Karpas-422 (cell line): Measurements from ENCODE around the gene EEPD1. TPM values are rescaled to one million over a fixed set of nuclear protein-coding genes. Genes with fewer than 3 reads are reported as not detected.
"Not testable (repeated sequence)": the region's sequence is repeated elsewhere in the genome, so short reads cannot be mapped to it uniquely, and the experiment has no call there.

Experiments used
- DNase-seq: peaks from one replicate; pipeline ENCODE4 v3.0.0-alpha.2; 2015
- H2AFZ ChIP-seq: fragments of 200-600 bp; sonication (generic); 2 replicates; pipeline ENCODE4 v1.6.1; 2014; ENCODE audit warnings: antibody characterized with exemption, low read length, mixed read lengths
- H3K27ac ChIP-seq: fragments of 200-600 bp; sonication (generic); 2 replicates; pipeline ENCODE4 v1.5.1; 2014; ENCODE audit warnings: mild to moderate bottlenecking, low read length, moderate library complexity
- H3K27me3 ChIP-seq: fragments of 200-600 bp; sonication (generic); 2 replicates; pipeline ENCODE4 v1.6.1; 2014; ENCODE audit warnings: low read length, mixed read lengths
- H3K36me3 ChIP-seq: fragments of 200-600 bp; sonication (generic); 2 replicates; pipeline ENCODE4 v1.6.1; 2014; ENCODE audit warnings: low read length, mixed read lengths; ENCODE audit not compliant: insufficient read depth
- H3K4me1 ChIP-seq: fragments of 200-600 bp; sonication (generic); 2 replicates; pipeline ENCODE4 v1.6.1; 2014; ENCODE audit warnings: mild to moderate bottlenecking, low read length, mixed read lengths
- H3K4me2 ChIP-seq: fragments of 200-600 bp; sonication (generic); 2 replicates; pipeline ENCODE4 v1.6.1; 2014; ENCODE audit warnings: low read length, low read depth, mild to moderate bottlenecking; ENCODE audit not compliant: poor library complexity, severe bottlenecking
- H3K4me3 ChIP-seq: fragments of 200-600 bp; sonication (generic); 2 replicates; pipeline ENCODE4 v1.5.1; 2014; ENCODE audit warnings: mild to moderate bottlenecking, antibody characterized with exemption, low read length, mixed read lengths
- H3K79me2 ChIP-seq: fragments of 200-600 bp; sonication (generic); 2 replicates; pipeline ENCODE4 v1.6.1; 2014; ENCODE audit warnings: mild to moderate bottlenecking, low read length, mixed read lengths
- H3K9ac ChIP-seq: fragments of 200-600 bp; sonication (generic); 2 replicates; pipeline ENCODE4 v1.6.0; 2014; ENCODE audit warnings: low read length
- H3K9me2 ChIP-seq: fragments of 200-600 bp; sonication (generic), shearing (Covaris generic); replicated peaks from 2 replicates; pipeline ENCODE4 v1.6.0; 2014; ENCODE audit warnings: mild to moderate bottlenecking, low read length, moderate library complexity; ENCODE audit not compliant: insufficient read depth
- H3K9me3 ChIP-seq: fragments of 300-700, 200-600 bp; sonication (generic); 2 replicates; pipeline ENCODE4 v1.6.1; 2014; ENCODE audit warnings: low read length, mixed read lengths
- H4K20me1 ChIP-seq: fragments of 200-600 bp; sonication (generic); 2 replicates; pipeline ENCODE4 v1.6.1; 2014; ENCODE audit warnings: mild to moderate bottlenecking, antibody characterized with exemption, low read length, low read depth; ENCODE audit not compliant: insufficient read depth
- total RNA-seq: library from RNA; depleted of rRNA; stranded (reverse); fragments of >200 nt; shearing (Covaris generic); gene quantifications from 2 replicates; pipeline ENCODE4 v1.2.3, GENCODE V29; 2014; ENCODE audit warnings: low replicate concordance

EEPD1 gene
- total RNA-seq, 1 experiment from 2014 or later = 28.8 TPM

- H2AFZ ChIP-seq = no peak overlapping the region
- no peaks in the 10 kb centered on the region for H4K20me1 ChIP-seq
- H3K79me2 ChIP-seq = no peaks in the 10 kb centered on the region
- no peak overlapping the region for H3K4me2 ChIP-seq
- H3K36me3 ChIP-seq = no peaks in the 10 kb centered on the region
- no peak overlapping the region for H3K9ac ChIP-seq
- H3K9me2 ChIP-seq = no peaks in the 10 kb centered on the region
- H3K4me1 ChIP-seq = peaks cover 5% of the 10 kb centered on the region; the same call in 1 of the 2 replicates
- no peak overlapping the region for H3K27ac ChIP-seq
- H3K4me3 ChIP-seq = no peak overlapping the region
- no peak for DNase-seq
- no peaks in the 10 kb centered on the region for H3K27me3 ChIP-seq
- H3K9me3 ChIP-seq = no peaks in the 10 kb centered on the region
Observed at GRCh38 chr7:36314491-36314890, 161.4 kb downstream of the EEPD1 start.

GRCh38 chr7:36315309-36315944, 162.4 kb downstream of the EEPD1 start:
- H3K4me1 ChIP-seq = peaks cover 5% of the 10 kb centered on the region; the same call in 1 of the 2 replicates
- no peaks in the 10 kb centered on the region for H4K20me1 ChIP-seq
- H3K27me3 ChIP-seq = no peaks in the 10 kb centered on the region
- DNase-seq = no peak
- no peak overlapping the region for H3K9ac ChIP-seq
- no peaks in the 10 kb centered on the region for H3K79me2 ChIP-seq
- no peak overlapping the region for H3K27ac ChIP-seq
- H3K9me3 ChIP-seq = no peaks in the 10 kb centered on the region
- H3K36me3 ChIP-seq = no peaks in the 10 kb centered on the region
- H3K4me2 ChIP-seq = no peak overlapping the region
- no peak overlapping the region for H2AFZ ChIP-seq
- no peak overlapping the region for H3K4me3 ChIP-seq
- H3K9me2 ChIP-seq = no peaks in the 10 kb centered on the region

GRCh38 chr7:36316319-36316718, 163.3 kb downstream of the EEPD1 start:
- Histone ChIP-seq H3K4me1 (peaks cover 5% of the 10 kb centered on the region; the same call in 1 of the 2 replicates), H3K9ac (no peak overlapping the region), H3K36me3 (no peaks in the 10 kb centered on the region), H3K27ac (no peak overlapping the region), H3K9me3 (no peaks in the 10 kb centered on the region), H2AFZ (no peak overlapping the region), H3K4me3 (no peak overlapping the region), H3K9me2 (no peaks in the 10 kb centered on the region), H3K27me3 (no peaks in the 10 kb centered on the region), H4K20me1 (no peaks in the 10 kb centered on the region), H3K79me2 (no peaks in the 10 kb centered on the region), H3K4me2 (no peak overlapping the region)
- DNase-seq = no peak

- no peaks in the 10 kb centered on the region for H4K20me1 ChIP-seq
- H3K4me2 ChIP-seq = no peak overlapping the region
- DNase-seq = no peak
- H3K9me3 ChIP-seq = no peaks in the 10 kb centered on the region
- no peak overlapping the region for H3K9ac ChIP-seq
- no peaks in the 10 kb centered on the region for H3K36me3 ChIP-seq
- no peaks in the 10 kb centered on the region for H3K9me2 ChIP-seq
- H3K79me2 ChIP-seq = no peaks in the 10 kb centered on the region
- H2AFZ ChIP-seq = no peak overlapping the region
- H3K27me3 ChIP-seq = no peaks in the 10 kb centered on the region
- H3K27ac ChIP-seq = no peak overlapping the region
- no peak overlapping the region for H3K4me3 ChIP-seq
- H3K4me1 ChIP-seq = peaks cover 5% of the 10 kb centered on the region; the same call in 1 of the 2 replicates
Observed at GRCh38 chr7:36317276-36317675, 164.2 kb downstream of the EEPD1 start.

GRCh38 chr7:36318116-36318515, 165.1 kb downstream of the EEPD1 start:
- H3K27me3 ChIP-seq = no peaks in the 10 kb centered on the region

GRCh38 chr7:36321284-36321683, 168.2 kb downstream of the EEPD1 start:
- not testable (repeated sequence) for DNase-seq, H3K9ac ChIP-seq, H3K27me3 ChIP-seq, H3K79me2 ChIP-seq, H3K4me3 ChIP-seq, H4K20me1 ChIP-seq, H3K9me3 ChIP-seq, H2AFZ ChIP-seq, H3K4me1 ChIP-seq, H3K9me2 ChIP-seq, H3K4me2 ChIP-seq, H3K27ac ChIP-seq, H3K36me3 ChIP-seq

More at GRCh38 chr7:36318116-36318515, 165.1 kb downstream of the EEPD1 start:
- H3K27ac ChIP-seq = no peak overlapping the region
- peaks cover 5% of the 10 kb centered on the region; the same call in 1 of the 2 replicates for H3K4me1 ChIP-seq
- no peaks in the 10 kb centered on the region for H3K36me3 ChIP-seq
- no peaks in the 10 kb centered on the region for H3K9me2 ChIP-seq
- no peak overlapping the region for H3K9ac ChIP-seq
- no peaks in the 10 kb centered on the region for H3K79me2 ChIP-seq
- DNase-seq = no peak
- no peak overlapping the region for H3K4me3 ChIP-seq
- no peak overlapping the region for H2AFZ ChIP-seq
- no peak overlapping the region for H3K4me2 ChIP-seq
- no peaks in the 10 kb centered on the region for H4K20me1 ChIP-seq
- H3K9me3 ChIP-seq = no peaks in the 10 kb centered on the region

- Histone ChIP-seq H3K4me1 (no peaks in the 10 kb centered on the region), H3K4me2 (no peak overlapping the region), H3K36me3 (no peaks in the 10 kb centered on the region), H3K4me3 (no peak overlapping the region), H4K20me1 (no peaks in the 10 kb centered on the region), H3K9ac (no peak overlapping the region), H2AFZ (no peak overlapping the region), H3K9me3 (no peaks in the 10 kb centered on the region), H3K9me2 (no peaks in the 10 kb centered on the region), H3K79me2 (no peaks in the 10 kb centered on the region), H3K27me3 (no peaks in the 10 kb centered on the region), H3K27ac (no peak overlapping the region)
- DNase-seq = no peak
Observed at GRCh38 chr7:36336390-36336789, 183.3 kb downstream of the EEPD1 start.

- H3K9me3 ChIP-seq = no peaks in the 10 kb centered on the region
Observed at GRCh38 chr7:36338256-36338655, 185.2 kb downstream of the EEPD1 start.

More at GRCh38 chr7:36338256-36338655, 185.2 kb downstream of the EEPD1 start:
- Histone ChIP-seq H3K27ac (no peak overlapping the region), H3K4me1 (no peaks in the 10 kb centered on the region), H3K36me3 (no peaks in the 10 kb centered on the region), H3K4me2 (no peak overlapping the region), H3K9ac (no peak overlapping the region), H4K20me1 (no peaks in the 10 kb centered on the region), H3K79me2 (no peaks in the 10 kb centered on the region), H3K4me3 (no peak overlapping the region), H3K9me2 (no peaks in the 10 kb centered on the region), H3K27me3 (no peaks in the 10 kb centered on the region), H2AFZ (no peak overlapping the region)
- no peak for DNase-seq
